ENCODE data around the gene ADCY4.

ADCY4 gene

GRCh38 chr14:24315243-24315806, 19.5 kb downstream of the ADCY4 start:
- DNase-seq (ENCODE audit: low read depth), result no peak

DNA sequence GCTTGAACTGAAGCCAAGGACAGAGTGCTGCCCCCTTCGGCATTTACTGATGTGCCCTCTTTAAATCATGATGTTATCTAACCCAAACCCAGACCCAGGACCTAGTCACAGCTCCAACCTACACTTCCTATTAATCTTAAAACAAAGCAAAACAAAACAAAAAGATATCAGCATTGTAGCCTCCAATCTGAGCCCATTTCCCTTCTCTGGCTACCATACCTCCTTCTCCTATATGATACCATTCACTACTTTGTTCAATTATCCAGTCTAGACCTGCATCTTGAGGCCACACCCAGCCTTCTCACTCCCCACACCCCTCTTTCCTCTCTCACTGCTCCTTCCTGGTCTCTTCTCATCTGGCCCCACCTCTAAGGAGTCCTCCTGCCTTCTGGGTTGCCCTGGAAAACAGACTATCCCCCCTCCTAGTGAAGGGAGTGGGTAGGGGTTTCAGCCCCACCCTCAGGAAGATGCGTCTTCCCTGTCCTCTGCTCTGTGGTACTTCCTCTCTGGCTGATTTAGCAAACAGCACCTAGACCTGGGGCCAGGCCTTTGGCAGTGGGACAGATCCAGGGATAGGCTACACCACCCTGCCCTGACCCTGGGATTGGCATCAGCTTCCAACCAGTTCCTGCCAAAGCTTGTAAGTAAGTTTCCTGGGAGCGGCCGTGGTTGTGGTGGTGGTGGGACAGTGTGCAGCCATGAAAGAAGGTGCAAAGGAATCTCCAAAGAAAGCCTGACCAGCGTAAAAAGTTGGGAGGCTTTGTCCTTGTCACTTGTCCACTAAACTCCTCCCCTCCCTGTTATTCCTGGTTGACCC, 20.3 kb downstream of the ADCY4 start:
- DNase-seq (ENCODE audit: low read depth), result no peak

- DNase-seq (ENCODE audit: low read depth), result no peak
These were observed 21.0 kb downstream of the ADCY4 start for GRCh38 chr14:24313913-24314312.

GRCh38 chr14:24312736-24313507, 21.9 kb downstream of the ADCY4 start:
- DNase-seq (ENCODE audit: low read depth), result no peak

- DNase-seq (ENCODE audit: low read depth), result peak; percentile 46
These were observed 22.8 kb downstream of the ADCY4 start for GRCh38 chr14:24311837-24312615.

- peak; percentile 68 for DNase-seq (ENCODE audit: low read depth)
These were observed 23.9 kb downstream of the ADCY4 start, which contains the start of gene LTB4R for GRCh38 chr14:24310646-24311604. TSS of gene LTB4R (plus strand) at chr14:24311502. CDS start at chr14:24315652, 4,150 bp downstream.

- DNase-seq (ENCODE audit: low read depth), result no peak
These were observed 24.6 kb downstream of the ADCY4 start for GRCh38 chr14:24310265-24310645.

DNA sequence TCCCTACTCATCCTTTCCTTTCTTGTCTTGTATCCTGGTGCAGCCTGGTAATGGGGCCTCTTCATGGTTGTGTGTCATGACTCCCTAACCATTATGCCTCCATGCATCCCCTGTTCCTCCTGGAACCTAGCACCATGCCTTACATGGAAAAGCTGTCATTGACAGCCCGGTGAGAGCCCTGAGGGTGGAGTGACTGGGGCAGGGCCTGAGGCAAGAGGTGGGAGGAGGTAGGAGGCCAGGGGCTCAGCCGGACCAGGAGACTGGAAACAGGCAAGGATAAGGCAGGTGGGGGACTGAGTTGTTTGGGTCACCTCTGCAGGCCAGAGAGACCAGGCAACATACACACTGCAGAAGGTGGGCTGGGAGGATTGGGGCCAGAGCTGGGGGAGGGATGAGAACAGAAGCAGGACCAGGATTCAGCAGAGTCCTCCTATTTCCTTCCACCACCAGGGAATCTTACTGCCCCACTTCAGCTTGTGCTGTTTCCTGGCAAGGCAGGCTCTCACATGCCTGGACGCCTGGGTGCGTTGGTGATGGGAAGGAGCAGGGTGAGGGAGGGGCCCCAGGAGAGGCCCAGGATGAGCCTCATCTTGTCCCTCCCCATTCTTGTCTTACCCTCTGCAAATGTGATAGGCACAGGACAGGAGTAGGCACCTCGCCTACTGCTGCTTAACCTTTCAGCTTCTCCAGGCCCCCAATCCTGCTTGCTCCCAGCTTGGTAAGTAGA, 25.2 kb downstream of the ADCY4 start, which contains the start of gene LTB4R2:
TSS of gene LTB4R2 (plus strand) at position 603 of the 727 bp plus-strand sequence. CDS start 525 bp downstream, outside the sequence.
- no peak for DNase-seq (ENCODE audit: low read depth)

- no peak for DNase-seq (ENCODE audit: low read depth)
These were observed 26.3 kb downstream of the ADCY4 start for GRCh38 chr14:24308342-24309124.

DNA sequence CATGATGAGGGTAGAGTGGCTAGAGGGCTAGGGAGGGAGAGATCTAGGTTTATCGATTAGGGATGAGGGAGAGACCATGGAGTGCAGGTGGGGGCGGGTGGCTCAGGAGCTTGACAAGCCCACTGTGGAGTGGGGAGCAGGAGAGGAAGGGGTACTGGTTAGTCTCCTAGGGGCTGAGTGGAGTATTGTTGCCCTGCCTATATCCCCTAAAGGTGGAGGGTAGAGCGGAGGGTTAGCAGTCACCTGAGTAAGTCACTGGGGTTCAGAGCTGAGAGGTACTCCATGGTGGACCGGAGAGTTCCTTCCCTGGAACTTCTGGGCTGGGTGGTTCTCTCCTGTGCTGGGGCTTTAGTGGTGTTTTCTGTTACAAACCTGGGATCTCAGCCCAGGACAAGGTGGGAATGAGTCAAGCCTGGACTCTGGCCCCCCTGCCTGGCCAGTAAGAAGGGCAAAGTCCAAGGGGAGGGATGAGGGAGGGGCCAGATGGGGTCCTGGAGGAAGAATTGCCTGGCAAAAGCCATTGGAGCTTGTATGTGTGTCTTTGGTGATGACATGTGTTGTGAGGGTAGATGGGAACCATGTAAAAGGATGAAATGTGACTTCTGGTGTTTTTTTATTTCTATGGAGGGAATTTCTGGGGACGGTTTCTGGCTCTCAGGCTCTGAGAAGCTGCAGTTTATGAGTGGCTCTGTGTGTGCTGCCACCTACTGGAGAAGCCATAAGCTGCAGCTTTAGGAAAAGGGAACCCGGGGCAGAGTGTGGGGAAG, 27.1 kb downstream of the ADCY4 start, which contains the start of gene CIDEB:
TSS of gene CIDEB (minus strand) at position 403 of the 767 bp plus-strand sequence. CDS start at position 284, 119 bp downstream.
- peak; percentile 40 for DNase-seq (ENCODE audit: low read depth)

- DNase-seq (ENCODE audit: low read depth), result no peak
These were observed 27.7 kb downstream of the ADCY4 start for GRCh38 chr14:24307156-24307574.

DNA sequence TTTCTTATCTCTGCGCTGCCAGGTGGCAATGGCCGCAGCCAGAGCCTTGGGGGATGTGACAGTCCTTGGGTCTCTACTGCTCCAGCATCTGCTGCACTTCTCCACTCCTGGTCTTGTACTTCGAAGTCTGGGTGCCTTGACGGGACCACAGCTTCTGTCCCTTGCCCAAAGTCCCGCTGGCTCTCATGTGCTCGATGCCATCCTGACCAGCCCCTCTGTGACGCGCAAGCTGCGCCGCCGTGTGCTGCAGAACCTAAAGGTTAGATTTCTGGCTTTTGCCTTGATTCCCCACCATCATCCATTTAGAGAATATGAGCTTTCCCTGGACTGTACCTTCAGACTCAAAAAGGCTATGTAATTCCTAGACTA, 30.9 kb downstream of the ADCY4 start:
- DNase-seq (ENCODE audit: low read depth), result no peak

DNA sequence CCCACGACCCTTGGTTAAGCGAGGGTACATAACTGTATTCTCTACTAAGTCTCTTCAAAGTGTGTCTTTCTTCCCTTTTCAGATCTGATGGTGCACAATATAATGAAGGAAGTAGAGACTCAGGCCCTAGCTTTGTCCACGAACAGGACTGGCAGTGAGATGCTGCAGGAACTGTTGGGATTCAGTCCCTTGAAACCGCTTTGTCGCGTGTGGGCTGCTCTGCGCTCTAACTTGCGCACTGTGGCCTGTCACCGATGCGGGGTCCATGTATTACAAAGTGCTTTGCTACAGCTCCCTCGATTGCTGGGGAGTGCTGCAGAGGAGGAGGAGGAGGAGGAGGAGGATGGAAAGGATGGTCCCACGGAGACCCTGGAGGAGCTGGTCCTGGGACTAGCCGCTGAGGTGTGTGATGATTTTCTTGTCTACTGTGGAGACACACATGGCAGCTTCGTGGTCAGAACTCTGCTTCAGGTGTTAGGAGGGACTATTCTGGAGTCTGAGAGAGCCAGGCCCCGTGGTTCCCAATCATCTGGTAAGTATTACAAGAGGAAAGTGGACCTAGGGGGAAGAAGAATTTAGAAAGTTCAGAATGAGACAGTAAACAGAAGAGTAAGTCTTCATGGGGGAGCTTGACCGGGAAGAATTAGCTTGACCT, 34.4 kb downstream of the ADCY4 start:
- DNase-seq (ENCODE audit: low read depth), result no peak

GRCh38 chr14:24299255-24300191, 35.3 kb downstream of the ADCY4 start, which contains the start of the genes DHRS1 and NOP9:
TSS of gene DHRS1 (minus strand) at chr14:24299780. CDS start at chr14:24299106, 674 bp downstream.
TSS of gene NOP9 (plus strand) at chr14:24299850. CDS start at chr14:24299955, 105 bp downstream.
- peak; percentile 81 for DNase-seq (ENCODE audit: low read depth)

DNA sequence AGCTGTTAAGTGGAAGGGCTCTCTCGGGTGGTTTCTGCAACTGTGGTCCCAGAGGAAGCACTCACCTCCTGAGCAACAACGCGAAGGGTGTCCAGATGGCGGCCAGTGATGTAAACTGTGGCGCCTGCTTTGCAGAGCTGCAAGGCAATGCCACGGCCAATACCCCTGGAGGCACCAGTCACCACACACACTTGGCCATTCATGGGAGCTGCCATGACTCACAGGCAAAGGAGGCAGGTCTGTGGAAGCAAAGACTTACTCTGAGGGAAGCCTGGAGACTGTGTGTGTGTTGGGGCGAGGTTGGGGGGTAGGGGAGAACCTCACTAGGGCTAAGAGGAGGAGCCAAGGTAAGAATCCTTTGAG, 36.0 kb downstream of the ADCY4 start:
- peak; percentile 68 for DNase-seq (ENCODE audit: low read depth)

- peak; percentile 22 for DNase-seq (ENCODE audit: low read depth)
These were observed 37.5 kb downstream of the ADCY4 start for GRCh38 chr14:24297190-24297964.

Data from amniotic epithelial cell (primary cell).